Measurements from ENCODE around the gene E2F1. TPM values are rescaled to one million over a fixed set of nuclear protein-coding genes. Genes with fewer than 3 reads are reported as not detected.

E2F1 gene
- total RNA-seq, 2 experiments from 2014 or later = 128 to 148 TPM

- ChIA-PET POLR2A (interaction anchor here (0.6 to 1.3 kb wide), 4 partner anchors 8 to 42 kb away, joined by 3 to 4 read pairs (median 4); no protein-coding TSS in a partner anchor), CTCF (ENCODE audit: unreplicated experiment) (interaction anchor here (0.6 kb wide), 1 partner anchor 172 kb away, joined by 4 read pairs; no protein-coding TSS in a partner anchor)
- H3K4me1 ChIP-seq (ENCODE audit: insufficient read depth, low read length, poor library complexity, severe bottlenecking) = peaks cover 6% of the 10 kb centered on the region
- no peaks in the 10 kb centered on the region for H3K9me3 ChIP-seq (ENCODE audit: low read length)
- no peak for TF ChIP-seq EZH2phosphoT487 (IDR thresholded peaks at IDR 0.05; ENCODE audit: borderline replicate concordance, low read depth, low read length)
- TF ChIP-seq CTCF (conservative IDR thresholded peaks at IDR 0.05; ENCODE audit: low read length) = no peak
- intact Hi-C loops (cut with micrococcal nuclease; ENCODE audit: unreplicated experiment) = no loop called here
- H3K9me2 ChIP-seq (ENCODE audit: insufficient read depth, low read length) = no peaks in the 10 kb centered on the region
- peak within 1 kb of the TSS; percentile 67 for H3K4me2 ChIP-seq (ENCODE audit: low read length)
- no TSS peak for BruUV-seq (replicated peaks)
- H3K27ac ChIP-seq (ENCODE audit: low read depth, low read length, poor library complexity, severe bottlenecking) = peak within 1 kb of the TSS; percentile 8
- DNase-seq (ENCODE audit: low spot score) = peak; percentile 94
- H3K4me3 ChIP-seq (ENCODE audit: low read depth, low read length, poor library complexity, severe bottlenecking) = peak within 1 kb of the TSS; percentile 70
- no peaks in the 10 kb centered on the region for H4K20me1 ChIP-seq (ENCODE audit: insufficient read depth, low read length)
- no peaks in the 10 kb centered on the region for H3K79me2 ChIP-seq (ENCODE audit: insufficient read depth, low read depth, low read length)
- H3K36me3 ChIP-seq (ENCODE audit: insufficient read depth, low read length) = no peaks in the 10 kb centered on the region
- peak within 1 kb of the TSS; percentile 32; the same call in 1 of the 2 replicates for H2AFZ ChIP-seq (ENCODE audit: low read length)
Observed at GRCh38 chr20:33719989-33720709, 34.0 kb upstream of the E2F1 start, which contains the start of gene PXMP4. TSS of gene PXMP4 (minus strand) at chr20:33720310. CDS start at chr20:33720207, 103 bp downstream.

- no peak for DNase-seq (ENCODE audit: low spot score)
- POLR2A ChIA-PET = interaction anchor here (0.5 to 1.3 kb wide), 4 partner anchors 33 to 160 kb away, joined by 3 to 4 read pairs (median 4); no protein-coding TSS in a partner anchor
- TF ChIP-seq CTCF (conservative IDR thresholded peaks at IDR 0.05; ENCODE audit: low read length) = no peak
- no peak for TF ChIP-seq EZH2phosphoT487 (IDR thresholded peaks at IDR 0.05; ENCODE audit: borderline replicate concordance, low read depth, low read length)
Observed at GRCh38 chr20:33719277-33719988, 33.2 kb upstream of the E2F1 start.

More at GRCh38 chr20:33719277-33719988, 33.2 kb upstream of the E2F1 start:
- Histone ChIP-seq H3K9me2 (ENCODE audit: insufficient read depth, low read length) (no peaks in the 10 kb centered on the region), H3K79me2 (ENCODE audit: insufficient read depth, low read depth, low read length) (no peaks in the 10 kb centered on the region), H3K4me2 (ENCODE audit: low read length) (peak overlapping the region; percentile 67), H3K36me3 (ENCODE audit: insufficient read depth, low read length) (no peaks in the 10 kb centered on the region), H2AFZ (ENCODE audit: low read length) (peak overlapping the region; percentile 31; the same call in 1 of the 2 replicates), H3K4me3 (ENCODE audit: low read depth, low read length, poor library complexity, severe bottlenecking) (peak overlapping the region; percentile 70), H4K20me1 (ENCODE audit: insufficient read depth, low read length) (no peaks in the 10 kb centered on the region), H3K9me3 (ENCODE audit: low read length) (no peaks in the 10 kb centered on the region), H3K27ac (ENCODE audit: low read depth, low read length, poor library complexity, severe bottlenecking) (peak overlapping the region; percentile 8), H3K4me1 (ENCODE audit: insufficient read depth, low read length, poor library complexity, severe bottlenecking) (peaks cover 6% of the 10 kb centered on the region)
- intact Hi-C loops (cut with micrococcal nuclease; ENCODE audit: unreplicated experiment) = no loop called here
- no TSS peak for BruUV-seq (replicated peaks)
- CTCF ChIA-PET (ENCODE audit: unreplicated experiment) = no interaction called here

Data from OCI-LY7 (cell line).